Activated naive CD4-positive, alpha-beta T cell treated with anti-CD3 and anti-CD28 coated beads for 36 hours (primary cell): ENCODE results near the gene CNTN5. TPM values are rescaled to one million over a fixed set of nuclear protein-coding genes. Genes with fewer than 3 reads are reported as not detected.
"Not testable (repeated sequence)": the region's sequence is repeated elsewhere in the genome, so short reads cannot be mapped to it uniquely, and the experiment has no call there.

Experiments
- CTCF ChIA-PET: fragments of 350-600 bp; sonication (Branson Sonifier 250); formaldehyde crosslinking; loops from one replicate; lab custom pipeline; 2021; ENCODE audit warnings: antibody characterized with exemption; lab: Charles Lee
- DNase-seq: peaks from one replicate; pipeline ENCODE4 v3.0.0-alpha.2; 2020
- H3K27ac Mint-ChIP-seq: one replicate; pipeline ENCODE4 v1.8.0; 2021; ENCODE audit warnings: mild to moderate bottlenecking, mixed read lengths
- H3K27me3 Mint-ChIP-seq: one replicate; pipeline ENCODE4 v1.8.0; 2021; ENCODE audit warnings: low read depth, mixed read lengths
- H3K36me3 Mint-ChIP-seq: one replicate; pipeline ENCODE4 v1.8.0; 2021; ENCODE audit warnings: low read depth, mixed read lengths
- H3K4me1 Mint-ChIP-seq: one replicate; pipeline ENCODE4 v1.8.0; 2021; ENCODE audit warnings: low read depth, mixed read lengths
- H3K4me3 Mint-ChIP-seq: one replicate; pipeline ENCODE4 v1.8.0; 2021; ENCODE audit warnings: mild to moderate bottlenecking, moderate library complexity, mixed read lengths
- H3K9me3 Mint-ChIP-seq: one replicate; pipeline ENCODE4 v1.8.0; 2021; ENCODE audit warnings: mixed read lengths
- intact Hi-C: fragments of 100-400 bp; cut with micrococcal nuclease; formaldehyde crosslinking; loops from one replicate; pipeline ENCODE4 v1.15.1; 2023
- total RNA-seq, 2 experiments: library from RNA; stranded (reverse); gene quantifications; one replicate each; pipeline ENCODE4 v1.2.3, GENCODE V29; 2021

Gene CNTN5
- total RNA-seq, 2 experiments from 2014 or later = not detected

- Mint-ChIP-seq H3K9me3 (peaks cover 10% of the 10 kb centered on the region), H3K27ac (no peak overlapping the region), H3K36me3 (no peaks in the 10 kb centered on the region), H3K4me1 (no peaks in the 10 kb centered on the region), H3K27me3 (no peaks in the 10 kb centered on the region), H3K4me3 (no peak overlapping the region)
- CTCF ChIA-PET = no interaction called here
- intact Hi-C loops = no loop called here
- DNase-seq = no peak
These were observed 77.5 kb downstream of the CNTN5 start for GRCh38 chr11:99098258-99098657.

GRCh38 chr11:99098751-99099150, 78.0 kb downstream of the CNTN5 start:
- no peak for DNase-seq
- Mint-ChIP-seq H3K27ac (no peak overlapping the region), H3K27me3 (no peaks in the 10 kb centered on the region), H3K4me3 (no peak overlapping the region), H3K36me3 (no peaks in the 10 kb centered on the region), H3K9me3 (peaks cover 10% of the 10 kb centered on the region), H3K4me1 (no peaks in the 10 kb centered on the region)
- CTCF ChIA-PET = no interaction called here
- intact Hi-C loops = no loop called here

DNA sequence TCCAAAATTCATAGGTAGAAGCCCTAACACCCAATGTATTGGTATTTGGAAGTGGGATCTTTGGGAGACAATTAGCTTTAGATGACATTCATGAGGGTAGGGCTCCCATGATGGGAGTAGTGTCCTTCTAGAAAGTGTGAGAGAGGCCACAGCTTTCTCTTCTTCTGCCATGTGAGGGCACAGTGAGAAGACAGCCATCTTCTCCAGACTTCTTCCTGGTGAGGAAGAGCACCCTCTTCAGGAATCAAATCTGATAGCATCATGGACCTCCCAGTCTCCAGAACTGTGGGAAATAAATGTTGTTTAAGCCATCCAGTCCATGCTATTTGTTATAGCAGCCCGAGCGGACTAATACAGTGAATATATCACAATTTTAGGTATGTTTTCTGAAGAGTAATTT, 96.9 kb downstream of the CNTN5 start:
- Mint-ChIP-seq H3K27ac (no peak overlapping the region), H3K36me3 (no peaks in the 10 kb centered on the region), H3K4me3 (no peak overlapping the region), H3K9me3 (peaks cover 16% of the 10 kb centered on the region), H3K27me3 (no peaks in the 10 kb centered on the region), H3K4me1 (no peaks in the 10 kb centered on the region)
- CTCF ChIA-PET = no interaction called here
- intact Hi-C loops = no loop called here
- no peak for DNase-seq

GRCh38 chr11:99133862-99134261, 113.1 kb downstream of the CNTN5 start:
- H3K4me3 Mint-ChIP-seq, H3K36me3 Mint-ChIP-seq, CTCF ChIA-PET, DNase-seq, H3K27me3 Mint-ChIP-seq, H3K4me1 Mint-ChIP-seq, intact Hi-C loops, H3K27ac Mint-ChIP-seq: not testable (repeated sequence)
- H3K9me3 Mint-ChIP-seq = peaks cover 33% of the 10 kb centered on the region

- Mint-ChIP-seq H3K36me3 (no peaks in the 10 kb centered on the region), H3K9me3 (peaks cover 23% of the 10 kb centered on the region), H3K27me3 (no peaks in the 10 kb centered on the region), H3K4me3 (no peak overlapping the region), H3K27ac (no peak overlapping the region), H3K4me1 (no peaks in the 10 kb centered on the region)
- intact Hi-C loops = no loop called here
- DNase-seq = no peak
- CTCF ChIA-PET = no interaction called here
These were observed 114.8 kb downstream of the CNTN5 start for GRCh38 chr11:99135508-99135907.

- no peaks in the 10 kb centered on the region for H3K27me3 Mint-ChIP-seq
- H3K9me3 Mint-ChIP-seq = peaks cover 23% of the 10 kb centered on the region
- no peak overlapping the region for H3K27ac Mint-ChIP-seq
- no peaks in the 10 kb centered on the region for H3K4me1 Mint-ChIP-seq
- CTCF ChIA-PET = no interaction called here
- H3K36me3 Mint-ChIP-seq = no peaks in the 10 kb centered on the region
- intact Hi-C loops = no loop called here
- H3K4me3 Mint-ChIP-seq = no peak overlapping the region
- DNase-seq = no peak
These were observed 121.5 kb downstream of the CNTN5 start for GRCh38 chr11:99142237-99142636.

- intact Hi-C loops = no loop called here
- DNase-seq = no peak
- Mint-ChIP-seq H3K27me3 (no peaks in the 10 kb centered on the region), H3K4me1 (no peaks in the 10 kb centered on the region), H3K9me3 (peaks cover 11% of the 10 kb centered on the region), H3K27ac (no peak overlapping the region), H3K36me3 (no peaks in the 10 kb centered on the region), H3K4me3 (no peak overlapping the region)
- CTCF ChIA-PET = interaction anchor here (0.6 kb wide), 1 partner anchor 936 kb away, joined by 4 read pairs; no protein-coding TSS in a partner anchor
These were observed 127.6 kb downstream of the CNTN5 start for GRCh38 chr11:99148352-99148751.

GRCh38 chr11:99154277-99154676, 133.5 kb downstream of the CNTN5 start:
- CTCF ChIA-PET = no interaction called here
- no peaks in the 10 kb centered on the region for H3K27me3 Mint-ChIP-seq
- intact Hi-C loops = no loop called here
- no peaks in the 10 kb centered on the region for H3K4me1 Mint-ChIP-seq
- no peak for DNase-seq
- H3K36me3 Mint-ChIP-seq = no peaks in the 10 kb centered on the region
- H3K9me3 Mint-ChIP-seq = peaks cover 2% of the 10 kb centered on the region
- H3K27ac Mint-ChIP-seq = no peak overlapping the region
- no peak overlapping the region for H3K4me3 Mint-ChIP-seq

- intact Hi-C loops = no loop called here
- H3K4me1 Mint-ChIP-seq = no peaks in the 10 kb centered on the region
- CTCF ChIA-PET = no interaction called here
- DNase-seq = no peak
- no peak overlapping the region for H3K4me3 Mint-ChIP-seq
- no peaks in the 10 kb centered on the region for H3K36me3 Mint-ChIP-seq
- no peaks in the 10 kb centered on the region for H3K9me3 Mint-ChIP-seq
- no peak overlapping the region for H3K27ac Mint-ChIP-seq
- no peaks in the 10 kb centered on the region for H3K27me3 Mint-ChIP-seq
These were observed 139.7 kb downstream of the CNTN5 start for GRCh38 chr11:99160447-99160846.

DNA sequence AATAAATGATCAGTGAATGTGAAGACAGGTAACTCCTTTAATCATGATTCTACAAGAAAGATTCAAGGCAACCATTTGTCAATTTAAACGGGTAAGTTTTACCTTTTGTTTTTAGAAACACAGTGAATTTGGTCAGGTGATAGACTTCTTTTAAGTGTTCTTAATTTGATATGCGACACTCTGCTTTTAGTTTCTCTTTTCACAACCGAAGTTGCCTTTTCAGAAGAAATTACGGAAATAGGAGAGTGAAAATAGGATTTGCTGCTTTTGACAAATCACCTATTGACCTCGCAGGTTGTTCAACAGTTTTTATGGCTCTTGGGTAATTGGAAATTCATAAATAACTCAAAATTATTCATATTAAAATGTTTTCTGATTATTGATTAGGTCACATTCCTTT, 142.1 kb downstream of the CNTN5 start:
- H3K36me3 Mint-ChIP-seq = no peaks in the 10 kb centered on the region
- no peak for DNase-seq
- CTCF ChIA-PET = no interaction called here

GRCh38 chr11:99170591-99170990, 149.8 kb downstream of the CNTN5 start:
- no peak overlapping the region for H3K27ac Mint-ChIP-seq
- H3K27me3 Mint-ChIP-seq = no peaks in the 10 kb centered on the region
- H3K4me1 Mint-ChIP-seq = no peaks in the 10 kb centered on the region

More for the DNA sequence above, 142.1 kb downstream of the CNTN5 start:
- Mint-ChIP-seq H3K4me3 (no peak overlapping the region), H3K9me3 (no peaks in the 10 kb centered on the region), H3K27me3 (no peaks in the 10 kb centered on the region), H3K4me1 (no peaks in the 10 kb centered on the region), H3K27ac (no peak overlapping the region)
- intact Hi-C loops = no loop called here

DNA sequence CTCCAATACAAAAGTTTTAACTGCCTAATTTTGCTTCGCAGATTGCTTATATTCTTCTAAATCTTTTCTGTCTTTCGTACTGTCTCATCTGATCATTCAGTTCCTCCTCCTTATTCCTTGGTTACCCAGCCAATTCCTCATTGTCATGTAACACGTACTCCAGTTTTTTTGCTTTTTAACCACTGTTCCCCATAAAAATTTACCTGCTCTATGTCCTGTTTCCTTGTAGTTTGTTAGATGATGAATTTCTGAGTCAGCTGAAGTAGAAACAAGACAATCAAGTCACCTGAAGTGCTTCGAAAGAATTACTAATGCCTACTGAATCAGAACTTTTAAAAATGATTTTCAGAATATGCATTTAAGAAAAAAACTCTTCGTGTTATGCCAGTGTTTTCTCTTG, 150.6 kb downstream of the CNTN5 start:
- no peak overlapping the region for H3K4me3 Mint-ChIP-seq
- no peaks in the 10 kb centered on the region for H3K36me3 Mint-ChIP-seq
- no peak for DNase-seq
- intact Hi-C loops = no loop called here
- no peak overlapping the region for H3K27ac Mint-ChIP-seq
- no peaks in the 10 kb centered on the region for H3K4me1 Mint-ChIP-seq
- H3K9me3 Mint-ChIP-seq = peaks cover 7% of the 10 kb centered on the region
- CTCF ChIA-PET = no interaction called here
- H3K27me3 Mint-ChIP-seq = no peaks in the 10 kb centered on the region

More at GRCh38 chr11:99170591-99170990, 149.8 kb downstream of the CNTN5 start:
- CTCF ChIA-PET = no interaction called here
- H3K4me3 Mint-ChIP-seq = no peak overlapping the region
- intact Hi-C loops = no loop called here
- H3K36me3 Mint-ChIP-seq = no peaks in the 10 kb centered on the region
- peaks cover 7% of the 10 kb centered on the region for H3K9me3 Mint-ChIP-seq
- DNase-seq = no peak

- Mint-ChIP-seq H3K4me3 (no peak overlapping the region), H3K27ac (no peak overlapping the region), H3K36me3 (no peaks in the 10 kb centered on the region), H3K27me3 (no peaks in the 10 kb centered on the region), H3K4me1 (no peaks in the 10 kb centered on the region), H3K9me3 (peaks cover 7% of the 10 kb centered on the region)
- intact Hi-C loops = no loop called here
- DNase-seq = no peak
- CTCF ChIA-PET = no interaction called here
These were observed 155.7 kb downstream of the CNTN5 start for GRCh38 chr11:99176430-99176829.

DNA sequence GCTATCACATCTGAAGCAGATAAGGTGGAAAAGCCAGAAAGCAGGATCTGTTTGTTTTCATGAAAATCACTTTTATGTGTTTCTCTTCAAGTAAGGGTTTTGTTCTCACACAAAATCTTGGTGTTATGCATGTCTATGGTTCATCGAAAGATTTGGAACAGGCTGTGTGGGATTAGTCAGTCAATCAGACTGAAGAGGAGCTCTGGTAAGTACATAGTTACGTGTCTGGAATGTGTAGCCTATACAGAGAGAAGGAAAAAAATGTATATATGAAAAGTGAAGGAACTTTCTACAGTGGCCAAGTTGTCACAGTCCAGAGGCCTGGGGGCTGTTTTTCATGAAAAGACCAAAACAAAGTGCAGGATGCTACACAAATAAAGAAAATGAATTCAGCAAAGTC, 156.7 kb downstream of the CNTN5 start:
- intact Hi-C loops = no loop called here
- Mint-ChIP-seq H3K36me3 (no peaks in the 10 kb centered on the region), H3K27ac (no peak overlapping the region), H3K9me3 (peaks cover 9% of the 10 kb centered on the region), H3K4me1 (no peaks in the 10 kb centered on the region), H3K27me3 (no peaks in the 10 kb centered on the region), H3K4me3 (no peak overlapping the region)
- CTCF ChIA-PET = no interaction called here
- DNase-seq = no peak
